DMS79 treated with DMSO at 0.1 percent for 48 hours (cell line): ENCODE measurements around the gene NPFFR1.
"Not testable (repeated sequence)": the region's sequence is repeated elsewhere in the genome, so short reads cannot be mapped to it uniquely, and the experiment has no call there.

Source experiments
- DNase-seq: peaks from one replicate; lab custom pipeline; 2025; lab: John Stamatoyannopoulos, UW

NPFFR1 gene

GRCh38 chr10:70255329-70256299 lies 28.2 kb downstream of the NPFFR1 start:
- peak; percentile 13 for DNase-seq

- DNase-seq, result no peak
Observed at GRCh38 chr10:70254778-70255328, 29.0 kb downstream of the NPFFR1 start.

- no peak for DNase-seq
Observed at GRCh38 chr10:70253878-70254765, 29.7 kb downstream of the NPFFR1 start.

GRCh38 chr10:70250961-70251680 lies 32.7 kb downstream of the NPFFR1 start:
- DNase-seq, result no peak

GRCh38 chr10:70247360-70247759 lies 36.4 kb downstream of the NPFFR1 start:
- DNase-seq, result no peak

GRCh38 chr10:70241081-70241480 lies 42.7 kb downstream of the NPFFR1 start:
- DNase-seq, result no peak

GRCh38 chr10:70239986-70240385 lies 43.8 kb downstream of the NPFFR1 start:
- not testable (repeated sequence) for DNase-seq

- not testable (repeated sequence) for DNase-seq
Observed at GRCh38 chr10:70239077-70239976, 44.5 kb downstream of the NPFFR1 start.

- DNase-seq, result not testable (repeated sequence)
Observed at GRCh38 chr10:70237958-70238536, 45.8 kb downstream of the NPFFR1 start.

- no peak for DNase-seq
Observed at GRCh38 chr10:70234668-70235447, 48.9 kb downstream of the NPFFR1 start.

- no peak for DNase-seq
Observed at GRCh38 chr10:70233939-70234300, 49.9 kb downstream of the NPFFR1 start.

- DNase-seq, result peak; percentile 65
Observed at GRCh38 chr10:70233109-70233938, 50.5 kb downstream of the NPFFR1 start, which contains the start of gene PPA1. Gene PPA1, minus strand, starts transcription at chr10:70233429. Its CDS starts 102 bp downstream, at chr10:70233327.

GRCh38 chr10:70232859-70233108 lies 51.0 kb downstream of the NPFFR1 start:
- DNase-seq, result no peak

GRCh38 chr10:70232155-70232858 lies 51.5 kb downstream of the NPFFR1 start:
- peak; percentile 30 for DNase-seq

GRCh38 chr10:70228491-70228890 lies 55.3 kb downstream of the NPFFR1 start:
- DNase-seq, result no peak

- no peak for DNase-seq
Observed at GRCh38 chr10:70227548-70228320, 56.1 kb downstream of the NPFFR1 start.

- DNase-seq, result no peak
Observed at GRCh38 chr10:70223728-70224127, 60.1 kb downstream of the NPFFR1 start.
